Neutrophil (primary cell): ENCODE results near the gene SLC4A1.

Experiments
- H3K27ac ChIP-seq: fragments of 200-600 bp; sonication (generic); 2 replicates; pipeline ENCODE4 v1.5.1; 2016; ENCODE audit warnings: mild to moderate bottlenecking, moderate library complexity
- H3K27me3 ChIP-seq: fragments of 200-600 bp; sonication (generic); 2 replicates; pipeline ENCODE4 v1.6.0; 2016; ENCODE audit warnings: mild to moderate bottlenecking
- H3K36me3 ChIP-seq: fragments of 200-600 bp; sonication (generic); 2 replicates; pipeline ENCODE4 v1.5.1; 2017
- H3K4me1 ChIP-seq, 2 experiments: fragments of 200-600 bp in 1 of 2; sonication (generic) in 1 of 2; 1 replicate in 1 of 2; 2 replicates in 1 of 2; pipeline versions ENCODE4 v1.5.1 to v1.6.1; 2013 to 2016; ENCODE audit warnings: low read depth in 1 of 2, low read length in 1 of 2, mild to moderate bottlenecking in 1 of 2, moderate library complexity in 1 of 2; ENCODE audit not compliant: control insufficient read depth in 1 of 2, insufficient read depth in 1 of 2
- H3K4me3 ChIP-seq, 2 experiments: fragments of 200-600 bp in 1 of 2; sonication (generic) in 1 of 2; 1 replicate in 1 of 2; 2 replicates in 1 of 2; pipeline ENCODE4 v1.5.1; 2013 to 2016; ENCODE audit warnings: low read depth in 1 of 2, low read length in 1 of 2, mild to moderate bottlenecking in 1 of 2, moderate library complexity in 1 of 2
- H3K9me3 ChIP-seq: fragments of 200-600 bp; sonication (generic); 2 replicates; pipeline ENCODE4 v1.5.1; 2016
- TF ChIP-seq, protein P1 (sequence below): fragments of 200-600 bp; sonication (generic); IDR thresholded peaks from 2 replicates; pipeline ENCODE4 v1.5.1; 2016; ENCODE audit warnings: antibody characterized with exemption

SLC4A1 gene

DNA sequence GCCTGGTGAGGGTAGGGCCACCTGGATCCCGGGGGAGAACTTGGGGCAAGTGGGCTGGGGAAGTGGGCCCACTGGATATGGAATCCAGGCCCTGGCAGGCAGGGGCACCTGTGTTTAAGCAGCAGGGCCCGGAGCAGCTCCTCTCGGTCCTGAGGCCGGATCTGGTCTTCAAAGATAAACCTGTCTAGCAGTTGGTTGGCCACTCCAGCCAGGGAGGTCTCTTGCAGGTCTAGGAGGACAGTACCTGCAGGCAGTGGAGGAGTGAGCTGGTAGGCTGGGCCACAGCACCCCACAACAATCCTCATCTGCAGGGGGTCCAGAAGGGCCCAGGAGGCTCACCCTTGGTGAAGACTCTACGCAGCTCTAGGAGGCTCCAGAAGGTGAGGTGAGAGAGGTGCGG lies 7.6 kb downstream of the SLC4A1 start:
- TF ChIP-seq, protein P1, sequence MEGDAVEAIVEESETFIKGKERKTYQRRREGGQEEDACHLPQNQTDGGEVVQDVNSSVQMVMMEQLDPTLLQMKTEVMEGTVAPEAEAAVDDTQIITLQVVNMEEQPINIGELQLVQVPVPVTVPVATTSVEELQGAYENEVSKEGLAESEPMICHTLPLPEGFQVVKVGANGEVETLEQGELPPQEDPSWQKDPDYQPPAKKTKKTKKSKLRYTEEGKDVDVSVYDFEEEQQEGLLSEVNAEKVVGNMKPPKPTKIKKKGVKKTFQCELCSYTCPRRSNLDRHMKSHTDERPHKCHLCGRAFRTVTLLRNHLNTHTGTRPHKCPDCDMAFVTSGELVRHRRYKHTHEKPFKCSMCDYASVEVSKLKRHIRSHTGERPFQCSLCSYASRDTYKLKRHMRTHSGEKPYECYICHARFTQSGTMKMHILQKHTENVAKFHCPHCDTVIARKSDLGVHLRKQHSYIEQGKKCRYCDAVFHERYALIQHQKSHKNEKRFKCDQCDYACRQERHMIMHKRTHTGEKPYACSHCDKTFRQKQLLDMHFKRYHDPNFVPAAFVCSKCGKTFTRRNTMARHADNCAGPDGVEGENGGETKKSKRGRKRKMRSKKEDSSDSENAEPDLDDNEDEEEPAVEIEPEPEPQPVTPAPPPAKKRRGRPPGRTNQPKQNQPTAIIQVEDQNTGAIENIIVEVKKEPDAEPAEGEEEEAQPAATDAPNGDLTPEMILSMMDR = no peak
- Histone ChIP-seq H3K9me3 (no peaks in the 10 kb centered on the region), H3K27ac (no peak overlapping the region), H3K27me3 (no peaks in the 10 kb centered on the region), H3K4me1 (no peaks in the 10 kb centered on the region), H3K36me3 (no peaks in the 10 kb centered on the region), H3K4me3 (no peak overlapping the region)

DNA sequence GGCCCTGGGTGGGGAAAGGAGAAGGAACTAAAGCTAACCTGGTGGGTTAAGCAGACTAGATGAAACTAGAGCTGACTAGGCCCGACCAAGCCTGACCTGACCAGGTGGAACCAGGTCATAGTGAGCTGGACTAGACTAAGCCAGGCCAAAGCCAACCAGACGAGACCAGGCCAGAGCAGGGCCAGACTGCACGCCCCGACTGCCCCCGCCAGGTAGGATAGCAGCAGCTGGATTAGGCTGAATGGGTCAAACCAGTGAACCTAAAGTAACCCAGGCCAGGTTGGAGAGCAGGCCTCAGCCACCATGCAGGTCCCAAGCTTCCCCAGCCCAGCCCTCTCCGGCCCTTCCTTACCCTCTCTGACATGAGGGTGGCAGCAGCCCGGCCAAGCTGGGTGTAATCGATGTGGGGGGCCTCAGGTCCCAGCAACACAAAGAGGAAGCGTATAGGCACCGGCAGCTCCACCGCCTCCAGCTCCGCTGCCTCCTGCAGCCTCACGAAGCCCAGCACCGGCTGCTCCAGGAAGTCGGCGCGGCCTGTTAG lies 9.1 kb downstream of the SLC4A1 start:
- Histone ChIP-seq H3K27me3 (no peaks in the 10 kb centered on the region), H3K9me3 (no peaks in the 10 kb centered on the region), H3K4me3 (no peak overlapping the region)

DNA sequence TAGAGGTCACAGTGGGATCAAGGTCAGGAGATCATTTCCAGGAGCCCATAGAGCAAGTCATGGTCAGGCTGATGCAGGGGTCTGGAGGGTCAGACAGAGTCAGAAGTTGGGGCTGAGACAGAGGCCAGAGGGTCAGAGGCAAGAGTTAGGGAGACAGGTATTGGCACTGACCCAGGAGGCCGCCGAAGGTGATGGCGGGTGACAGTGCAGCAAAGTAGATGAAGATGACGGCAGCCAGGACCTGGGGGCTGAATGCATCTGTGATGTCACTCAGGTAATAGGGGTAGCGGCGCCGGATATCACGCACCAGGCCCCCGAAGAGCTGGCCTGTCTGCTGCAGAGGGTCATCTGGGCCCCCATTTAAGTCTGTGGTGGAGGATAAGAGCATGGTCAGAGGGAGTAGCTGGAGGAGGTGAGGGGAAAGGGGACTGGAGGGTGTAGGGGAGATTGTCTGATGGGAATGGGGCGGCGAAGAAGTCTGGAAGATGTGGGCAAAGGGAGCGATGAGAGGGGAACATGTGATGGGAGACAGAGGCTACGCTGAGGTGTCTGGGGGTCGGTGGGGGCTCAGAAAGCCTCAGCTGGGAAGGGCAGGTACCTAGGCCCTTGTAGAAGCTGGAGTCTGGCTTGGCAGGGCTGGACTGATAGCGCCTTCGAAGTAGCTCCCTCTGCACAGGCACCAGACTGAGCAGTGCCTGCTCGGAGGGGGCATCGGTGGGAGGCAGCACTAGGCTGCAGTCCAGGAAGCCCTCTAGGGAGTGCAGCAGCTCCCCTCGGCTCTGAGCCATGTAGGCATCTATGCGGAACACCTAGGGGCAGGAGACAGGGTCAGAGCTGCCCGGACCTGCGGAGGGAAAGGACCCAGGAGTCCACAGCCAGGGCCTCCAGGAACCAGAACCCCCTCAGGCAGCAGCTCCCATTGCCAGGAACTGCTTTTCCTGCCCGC lies 9.8 kb downstream of the SLC4A1 start:
- H3K9me3 ChIP-seq = no peaks in the 10 kb centered on the region
- H3K36me3 ChIP-seq = no peaks in the 10 kb centered on the region
- no peak overlapping the region for H3K27ac ChIP-seq
- no peaks in the 10 kb centered on the region for H3K4me1 ChIP-seq
- TF ChIP-seq, protein P1 = no peak
- no peaks in the 10 kb centered on the region for H3K27me3 ChIP-seq
- no peak overlapping the region for H3K4me3 ChIP-seq

More for the DNA sequence above, 9.1 kb downstream of the SLC4A1 start:
- Histone ChIP-seq H3K27ac (no peak overlapping the region), H3K4me1 (no peaks in the 10 kb centered on the region), H3K36me3 (no peaks in the 10 kb centered on the region)
- TF ChIP-seq, protein P1 = no peak

DNA sequence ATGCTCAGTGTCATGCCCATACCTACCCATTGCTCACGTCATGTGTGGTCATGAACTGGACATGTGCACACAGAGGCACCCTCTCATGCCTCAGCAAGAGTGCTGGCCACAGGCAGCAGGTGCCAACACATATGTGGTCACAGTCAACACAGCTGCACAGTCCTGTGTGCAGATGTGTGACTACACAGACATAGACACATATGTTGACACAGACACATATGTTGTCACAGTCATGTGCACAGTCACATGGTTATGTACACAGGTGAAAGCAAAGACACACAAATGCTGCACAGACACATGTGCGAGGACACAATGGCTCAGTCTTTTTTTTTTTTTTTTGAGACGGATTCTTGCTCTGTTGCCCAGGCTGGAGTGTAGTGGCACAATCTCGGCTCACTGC lies 11.3 kb downstream of the SLC4A1 start:
- H3K4me1 ChIP-seq = no peaks in the 10 kb centered on the region
- TF ChIP-seq, protein P1 = no peak
- H3K27ac ChIP-seq = no peak overlapping the region
- H3K9me3 ChIP-seq = no peaks in the 10 kb centered on the region
- no peak overlapping the region for H3K4me3 ChIP-seq
- H3K36me3 ChIP-seq = no peaks in the 10 kb centered on the region
- no peaks in the 10 kb centered on the region for H3K27me3 ChIP-seq

DNA sequence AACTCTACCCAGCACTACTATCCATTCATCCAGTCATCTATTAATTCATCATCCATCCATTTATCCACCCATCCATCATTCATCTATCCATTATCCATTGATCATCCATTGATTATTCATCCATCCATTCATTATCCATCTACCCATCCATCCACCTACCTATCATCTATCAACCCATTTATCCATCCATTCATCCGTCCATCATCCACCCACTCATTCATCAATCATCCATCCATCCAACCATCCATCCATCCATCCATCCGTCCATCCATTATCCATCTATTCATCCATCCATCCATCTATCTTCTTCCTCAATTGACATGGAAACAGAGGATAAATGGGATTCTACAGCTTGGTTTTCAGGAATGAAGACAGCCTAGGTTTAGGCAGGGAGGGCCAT lies 12.0 kb downstream of the SLC4A1 start:
- no peaks in the 10 kb centered on the region for H3K27me3 ChIP-seq
- TF ChIP-seq, protein P1 = no peak

More for the DNA sequence above, 12.0 kb downstream of the SLC4A1 start:
- no peaks in the 10 kb centered on the region for H3K4me1 ChIP-seq
- no peak overlapping the region for H3K4me3 ChIP-seq
- no peaks in the 10 kb centered on the region for H3K9me3 ChIP-seq
- no peak overlapping the region for H3K27ac ChIP-seq
- no peaks in the 10 kb centered on the region for H3K36me3 ChIP-seq
